ENCODE data around the gene SMARCA2. TPM values are rescaled to one million over a fixed set of nuclear protein-coding genes. Genes with fewer than 3 reads are reported as not detected.

SMARCA2 gene
- total and polyA plus RNA-seq, 10 of the 15 experiments (the other 5 are each of a cell fraction or from before 2014, with no cell fraction given), result 100 to 392 (median 204) TPM

GRCh38 chr9:2138646-2139045, 123.5 kb downstream of the SMARCA2 start:
- Histone ChIP-seq H3K27me3 (replicated peaks in 1 of 2; ENCODE audit: control insufficient read depth in 2 of 2, insufficient read depth in 2 of 2, low read length in 1 of 2) (no peaks in the 10 kb centered on the region), H3K4me2 (ENCODE audit: control insufficient read depth, insufficient read depth) (no peak overlapping the region), H3K79me2 (ENCODE audit: control insufficient read depth, insufficient read depth, low read length) (peaks cover 22% of the 10 kb centered on the region), H3K4me3 (no peak overlapping the region), H2AFZ (ENCODE audit: control insufficient read depth, low read depth, low read length) (no peak overlapping the region), H3K27ac (ENCODE audit: control insufficient read depth, insufficient read depth) (no peak overlapping the region), H3K9ac (ENCODE audit: control insufficient read depth, insufficient read depth, low read length) (no peak overlapping the region), H4K20me1 (ENCODE audit: control insufficient read depth, insufficient read depth) (no peaks in the 10 kb centered on the region), H3K4me1 (ENCODE audit: control insufficient read depth, insufficient read depth, low read length) (no peaks in the 10 kb centered on the region), H3K9me3 (replicated peaks; ENCODE audit: control insufficient read depth, insufficient read depth, low read length) (no peaks in the 10 kb centered on the region), H3K36me3 (ENCODE audit: control insufficient read depth in 2 of 2, insufficient read depth in 2 of 2, low read length in 1 of 2) (peaks cover 13 to 42% of the 10 kb centered on the region in 2 experiments)
- BruUV-seq (replicated peaks), result no TSS peak
- intact Hi-C loops (cut with micrococcal nuclease; ENCODE audit: unreplicated experiment), result no loop called here
- 88% methylated on average over 4 of the region's 4 CpGs for WGBS (ENCODE audit: insufficient coverage, insufficient replicate concordance, low lambda C conversion rate, missing lambda C conversion rate)
- POLR2A ChIA-PET, result no interaction called here
- ATAC-seq (no peak), FAIRE-seq (no peak), DNase-seq (ENCODE audit: low read depth, low spot score) (no peak)
- SMC1A ChIA-PET (ENCODE audit: uncharacterized antibody, unreplicated experiment), result interaction anchor here (1.0 to 1.2 kb wide), 2 partner anchors 14 to 38 kb away, joined by 3 read pairs; no protein-coding TSS in a partner anchor
- in situ Hi-C loops (cut with MboI), result loop anchor here (10.0 kb wide), 1 partner anchor 586 kb away; no protein-coding TSS in a partner anchor
- RAD21 ChIA-PET (ENCODE audit: unreplicated experiment), result interaction anchor here (1.2 kb wide), 1 partner anchor 10 kb away, joined by 3 read pairs; no protein-coding TSS in a partner anchor
- no peak for TF ChIP-seq PBX3 (IDR thresholded peaks at IDR 0.05; ENCODE audit: insufficient replicate concordance, low read depth, low read length)
- TF ChIP-seq ZBED1 (IDR thresholded peaks at IDR 0.05; ENCODE audit: borderline replicate concordance), result no peak
- no peak for TF ChIP-seq EGR1 (IDR thresholded peaks at IDR 0.05; ENCODE audit: borderline replicate concordance in 1 of 2, low read depth in 2 of 2, low read length in 2 of 2)
- no peak for TF ChIP-seq KLF5 (IDR thresholded peaks at IDR 0.05; ENCODE audit: partially characterized antibody)
- no peak for TF ChIP-seq TAF1 (IDR thresholded peaks at IDR 0.05; ENCODE audit: borderline replicate concordance, low read depth, low read length)
- no peak for TF ChIP-seq CHD4 (IDR thresholded peaks at IDR 0.05)
- TF ChIP-seq POLR2AphosphoS5 (IDR thresholded peaks at IDR 0.05; ENCODE audit: low read length), result no peak
- no peak for TF ChIP-seq NR2C2 (IDR thresholded peaks at IDR 0.05; ENCODE audit: borderline replicate concordance, control insufficient read depth, insufficient read length, low read depth)
- no peak for TF ChIP-seq HDAC6 (IDR thresholded peaks at IDR 0.05; ENCODE audit: unreplicated experiment)
- TF ChIP-seq USF1 (IDR thresholded peaks at IDR 0.05; ENCODE audit: borderline replicate concordance, extremely low read length, insufficient read depth, low read depth, low read length), result no peak
- no peak for TF ChIP-seq RAD51 (IDR thresholded peaks at IDR 0.05)
- CTCF ChIA-PET, result no interaction called here

Data from GM12878 (cell line).